ENCODE data around the gene RCOR1. TPM values are rescaled to one million over a fixed set of nuclear protein-coding genes. Genes with fewer than 3 reads are reported as not detected.
A peak's percentile ranks its signal among the peaks of the same experiment; 100 is the strongest.

The RCOR1 gene
- total RNA-seq, result 10 to 100 TPM in 6 of 9 donors, 1 to 10 TPM in 3; 8.5 to 20.9 (median 12.8) TPM
- polyA plus RNA-seq, result 10 to 100 TPM in 1 of 2 donors, 1 to 10 TPM in 1; 2.7 to 11.1 TPM
- long read RNA-seq, donor 1, full-length matches to known transcripts, result 1 of 4 reads
- long read RNA-seq, donor 1, partial matches to known transcripts, result 0 of 4 reads
- long read RNA-seq, donor 1, other reads (novel, unspliced or antisense), result 3 of 4 reads
- long read RNA-seq, donor 2, full-length matches to known transcripts, result 1 of 13 reads
- long read RNA-seq, donor 2, partial matches to known transcripts, result 12 of 13 reads
- long read RNA-seq, donor 2, other reads (novel, unspliced or antisense), result 0 of 13 reads
- long read RNA-seq, donor 3, full-length matches to known transcripts, result 1 of 9 reads
- long read RNA-seq, donor 3, partial matches to known transcripts, result 2 of 9 reads
- long read RNA-seq, donor 3, other reads (novel, unspliced or antisense), result 6 of 9 reads

- DNase-seq, result peak; percentile 98 to 99 (median 99)
- Histone ChIP-seq H3K9me3 (no peaks in the 10 kb centered on the region), H3K4me1 (peaks cover 5 to 28% (median 20%) of the 10 kb centered on the region in 12 donors), H3K27me3 (no peaks in the 10 kb centered on the region), H3K27ac (peak within 1 kb of the TSS; percentile 97 to 99 (median 98)), H3K36me3 (peaks cover 0 to 4% (median 0%) of the 10 kb centered on the region in 9 donors), H3K4me3 (peak within 1 kb of the TSS; percentile 73 to 99 (median 92))
- ATAC-seq, result peak; percentile 93 to 96 (median 95)
- peak in 1 of 2 donors; percentile 58 for TF ChIP-seq POLR2A (IDR thresholded peaks at IDR 0.05)
- no peak for TF ChIP-seq CTCF (IDR thresholded peaks at IDR 0.05)
- 0 to 1% (median 0%) methylated on average over 29 to 96 of the region's 96 CpGs for WGBS, 4 donors
- intact Hi-C loops (cut with DNase I), result loop anchor here in 8 of 10 donors (1.0 to 10.0 kb wide), 7 partner anchors 65 to 103 kb away; no protein-coding TSS in a partner anchor
Observed at GRCh38 chr14:102591944-102592762, at the start of gene RCOR1. TSS of gene RCOR1 (plus strand) at chr14:102592649. CDS start at chr14:102592887, 238 bp downstream.

- Histone ChIP-seq H3K27me3 (peaks cover 8 to 39% (median 23%) of the 10 kb centered on the region in 9 donors), H3K36me3 (no peaks in the 10 kb centered on the region), H3K4me3 (peak overlapping the region in 5 of 12 donors; percentile 4 to 41 (median 21)), H3K4me1 (peaks cover 0 to 33% (median 16%) of the 10 kb centered on the region in 12 donors), H3K27ac (no peak overlapping the region), H3K9me3 (no peaks in the 10 kb centered on the region)
- no peak for ATAC-seq
- intact Hi-C loops (cut with DNase I), result no loop called here
- DNase-seq, result no peak
- 18 to 22% (median 20%) methylated on average over 27 to 43 of the region's 43 CpGs for WGBS, 4 donors
- TF ChIP-seq POLR2A (IDR thresholded peaks at IDR 0.05) (no peak), CTCF (IDR thresholded peaks at IDR 0.05) (no peak)
Observed at GRCh38 chr14:102544046-102544746, 48.3 kb upstream of the RCOR1 start.

GRCh38 chr14:102544747-102545460 is 47.5 kb upstream of the RCOR1 start:
- Histone ChIP-seq H3K4me1 (peaks cover 0 to 26% (median 12%) of the 10 kb centered on the region in 12 donors), H3K9me3 (no peaks in the 10 kb centered on the region), H3K27me3 (peaks cover 8 to 39% (median 23%) of the 10 kb centered on the region in 9 donors), H3K4me3 (peak overlapping the region in 5 of 12 donors; percentile 4 to 41 (median 21)), H3K36me3 (no peaks in the 10 kb centered on the region), H3K27ac (no peak overlapping the region)
- intact Hi-C loops (cut with DNase I), result no loop called here
- TF ChIP-seq POLR2A (IDR thresholded peaks at IDR 0.05) (no peak), CTCF (IDR thresholded peaks at IDR 0.05) (no peak)
- ATAC-seq (peak in 2 of 4 donors; percentile 23 to 39), DNase-seq (no peak)
- 8 to 24% (median 12%) methylated on average over 22 to 66 of the region's 66 CpGs for WGBS, 4 donors

Data from heart left ventricle (tissue), 16 donors.